Smooth muscle cell (in vitro differentiated cells): ENCODE measurements around the gene PCSK2. TPM values are rescaled to one million over a fixed set of nuclear protein-coding genes. Genes with fewer than 3 reads are reported as not detected.
"Not testable (repeated sequence)": the region's sequence is repeated elsewhere in the genome, so short reads cannot be mapped to it uniquely, and the experiment has no call there.

Experiments used
- DNase-seq: peaks from one replicate; lab custom pipeline; 2025; ENCODE audit not compliant: unreplicated experiment; lab: John Stamatoyannopoulos, UW
- H2AFZ ChIP-seq: fragments of 200-600 bp; sonication (generic); 2 replicates; pipeline ENCODE4 v1.6.0; 2016; ENCODE audit warnings: antibody characterized with exemption, low read depth, mild to moderate bottlenecking
- H3F3A ChIP-seq: fragments of 200-600 bp; sonication (generic); 2 replicates; pipeline ENCODE4 v1.6.0; 2017; ENCODE audit warnings: antibody characterized with exemption, low read depth
- H3K27ac ChIP-seq: fragments of 200-600 bp; sonication (generic); 2 replicates; pipeline ENCODE4 v1.5.1; 2016; ENCODE audit warnings: low read depth, mild to moderate bottlenecking
- H3K27me3 ChIP-seq: fragments of 200-600 bp; sonication (generic); 2 replicates; pipeline ENCODE4 v1.6.1; 2016; ENCODE audit warnings: low read depth, mild to moderate bottlenecking
- H3K36me3 ChIP-seq: fragments of 200-600 bp; sonication (generic); 2 replicates; pipeline ENCODE4 v1.5.1; 2016; ENCODE audit warnings: low read depth
- H3K4me1 ChIP-seq: fragments of 200-600 bp; sonication (generic); 2 replicates; pipeline ENCODE4 v1.5.1; 2016; ENCODE audit warnings: low read depth
- H3K4me2 ChIP-seq: fragments of 200-600 bp; sonication (generic); 2 replicates; pipeline ENCODE4 v1.6.0; 2016; ENCODE audit warnings: mild to moderate bottlenecking
- H3K4me3 ChIP-seq: fragments of 200-600 bp; sonication (generic); 2 replicates; pipeline ENCODE4 v1.5.1; 2016; ENCODE audit warnings: mild to moderate bottlenecking
- H3K79me2 ChIP-seq: fragments of 200-600 bp; sonication (generic); 2 replicates; pipeline ENCODE4 v1.6.0; 2016; ENCODE audit warnings: low read depth, mild to moderate bottlenecking
- H3K9ac ChIP-seq: fragments of 200-600 bp; sonication (generic); 2 replicates; pipeline ENCODE4 v1.6.0; 2016; ENCODE audit warnings: low read depth
- H3K9me3 ChIP-seq: fragments of 200-600 bp; sonication (generic); replicated peaks from 2 replicates; pipeline ENCODE4 v1.5.1; 2016; ENCODE audit warnings: low read depth
- H4K20me1 ChIP-seq: fragments of 200-600 bp; sonication (generic); 2 replicates; pipeline ENCODE4 v1.6.0; 2016; ENCODE audit warnings: low read depth
- CTCF ChIP-seq: fragments of 200-600 bp; sonication (generic); IDR thresholded peaks from 2 replicates; pipeline ENCODE4 v1.5.1; 2017; ENCODE audit warnings: borderline replicate concordance, mild to moderate bottlenecking, antibody characterized with exemption; ENCODE audit not compliant: insufficient read depth, poor library complexity, severe bottlenecking
- WGBS: methylation state at CpG from one replicate; pipeline ENCODE4 v1.1.7; 2016; ENCODE audit warnings: low lambda C conversion rate; 5-methylcytosine and 5-hydroxymethylcytosine counted together
- polyA plus RNA-seq: library from polyadenylated mRNA; unstranded; fragments of >200 nt; fragmentation: Nextera tagmentation; extraction: Ambion mirVana; gene quantifications from 2 replicates; pipeline ENCODE4 v1.2.1, GENCODE V29; 2016
- total RNA-seq: library from RNA; depleted of rRNA; stranded (reverse); fragments of >200 nt; gene quantifications from 2 replicates; pipeline ENCODE4 v1.2.3, GENCODE V29; 2014

PCSK2 gene
- total and polyA plus RNA-seq, 2 experiments from 2014 or later = not detected

GRCh38 chr20:17205084-17205813 is 21.6 kb upstream of the PCSK2 start:
- TF ChIP-seq CTCF = no peak
- H3K27me3 ChIP-seq = peaks cover 3% of the 10 kb centered on the region
- 86% methylated on average over 7 of the region's 7 CpGs for WGBS
- no peaks in the 10 kb centered on the region for H3K79me2 ChIP-seq
- H2AFZ ChIP-seq = no peak overlapping the region
- H3K4me3 ChIP-seq = no peak overlapping the region
- no peak for DNase-seq
- no peaks in the 10 kb centered on the region for H3K36me3 ChIP-seq
- no peak overlapping the region for H3K27ac ChIP-seq
- no peaks in the 10 kb centered on the region for H3K4me1 ChIP-seq
- no peak overlapping the region for H3K9ac ChIP-seq
- no peaks in the 10 kb centered on the region for H3F3A ChIP-seq
- no peaks in the 10 kb centered on the region for H3K9me3 ChIP-seq
- H3K4me2 ChIP-seq = no peak overlapping the region
- H4K20me1 ChIP-seq = no peaks in the 10 kb centered on the region

GRCh38 chr20:17210387-17210786 is 16.5 kb upstream of the PCSK2 start:
- no peak for TF ChIP-seq CTCF
- no peaks in the 10 kb centered on the region for H3K79me2 ChIP-seq

GRCh38 chr20:17210983-17211382 is 15.9 kb upstream of the PCSK2 start:
- H3K4me3 ChIP-seq = no peak overlapping the region
- H3K4me1 ChIP-seq = no peaks in the 10 kb centered on the region
- no peaks in the 10 kb centered on the region for H3K79me2 ChIP-seq
- no peak overlapping the region for H3K9ac ChIP-seq
- no peaks in the 10 kb centered on the region for H3K27me3 ChIP-seq
- H4K20me1 ChIP-seq = no peaks in the 10 kb centered on the region
- 91% methylated on average over 2 of the region's 2 CpGs for WGBS
- no peaks in the 10 kb centered on the region for H3F3A ChIP-seq
- H3K4me2 ChIP-seq = no peak overlapping the region
- H2AFZ ChIP-seq = no peak overlapping the region
- no peak for DNase-seq
- no peaks in the 10 kb centered on the region for H3K9me3 ChIP-seq
- H3K36me3 ChIP-seq = no peaks in the 10 kb centered on the region
- no peak overlapping the region for H3K27ac ChIP-seq
- TF ChIP-seq CTCF = no peak

More at GRCh38 chr20:17210387-17210786, 16.5 kb upstream of the PCSK2 start:
- Histone ChIP-seq H3K9me3 (no peaks in the 10 kb centered on the region), H3K36me3 (no peaks in the 10 kb centered on the region), H3K9ac (no peak overlapping the region), H3K27me3 (no peaks in the 10 kb centered on the region), H3K4me1 (no peaks in the 10 kb centered on the region), H3K27ac (no peak overlapping the region), H4K20me1 (no peaks in the 10 kb centered on the region), H3F3A (no peaks in the 10 kb centered on the region), H3K4me3 (no peak overlapping the region), H3K4me2 (no peak overlapping the region), H2AFZ (no peak overlapping the region)
- WGBS = 80% methylated on average over 3 of the region's 3 CpGs
- DNase-seq = no peak

GRCh38 chr20:17215167-17215566 is 11.7 kb upstream of the PCSK2 start:
- no peak for DNase-seq
- Histone ChIP-seq H3K79me2 (no peaks in the 10 kb centered on the region), H3K27ac (no peak overlapping the region), H4K20me1 (no peaks in the 10 kb centered on the region), H3K27me3 (no peaks in the 10 kb centered on the region), H3K36me3 (no peaks in the 10 kb centered on the region), H3K9ac (no peak overlapping the region), H3K4me1 (no peaks in the 10 kb centered on the region), H3K4me3 (no peak overlapping the region), H3F3A (no peaks in the 10 kb centered on the region), H3K9me3 (no peaks in the 10 kb centered on the region), H2AFZ (no peak overlapping the region), H3K4me2 (no peak overlapping the region)
- TF ChIP-seq CTCF = no peak

GRCh38 chr20:17219856-17220255 is 7.0 kb upstream of the PCSK2 start:
- H3K4me2 ChIP-seq, H3K27ac ChIP-seq, DNase-seq, H3K9me3 ChIP-seq, H3K79me2 ChIP-seq, H3F3A ChIP-seq, H2AFZ ChIP-seq, H3K9ac ChIP-seq, H3K4me1 ChIP-seq, H3K36me3 ChIP-seq, H3K4me3 ChIP-seq, H4K20me1 ChIP-seq: not testable (repeated sequence)
- 89% methylated on average over 1 of the region's 1 CpG for WGBS
- H3K27me3 ChIP-seq = peaks cover 13% of the 10 kb centered on the region
